GM12801 (cell line): ENCODE data around the gene POP5.

ENCODE experiments used
- TF ChIP-seq, protein P1 (sequence below): IDR thresholded peaks from one replicate; pipeline ENCODE4 v1.5.1; 2011; ENCODE audit warnings: control low read depth; ENCODE audit not compliant: insufficient read length; ENCODE audit errors: extremely low read depth

The POP5 gene

DNA sequence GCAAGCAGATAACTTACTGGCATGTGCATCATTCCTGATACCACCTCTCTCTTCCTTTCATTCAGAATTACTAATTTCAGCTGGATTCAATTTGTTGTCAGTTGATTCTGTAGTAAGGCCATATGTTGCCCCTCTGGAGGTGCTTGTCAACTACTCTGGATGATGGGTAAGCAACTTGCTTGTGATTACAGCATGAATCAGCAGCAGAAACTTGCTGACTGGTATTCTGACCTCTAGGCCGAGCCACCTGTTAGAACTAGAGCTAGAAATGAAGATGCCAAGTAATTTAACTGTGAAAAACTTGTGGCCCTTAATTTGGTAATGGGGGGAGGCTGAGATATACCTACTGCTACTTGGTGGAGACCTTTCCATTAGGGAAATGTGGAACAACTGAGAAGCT is 41.9 kb downstream of the POP5 start:
- TF ChIP-seq, protein P1, sequence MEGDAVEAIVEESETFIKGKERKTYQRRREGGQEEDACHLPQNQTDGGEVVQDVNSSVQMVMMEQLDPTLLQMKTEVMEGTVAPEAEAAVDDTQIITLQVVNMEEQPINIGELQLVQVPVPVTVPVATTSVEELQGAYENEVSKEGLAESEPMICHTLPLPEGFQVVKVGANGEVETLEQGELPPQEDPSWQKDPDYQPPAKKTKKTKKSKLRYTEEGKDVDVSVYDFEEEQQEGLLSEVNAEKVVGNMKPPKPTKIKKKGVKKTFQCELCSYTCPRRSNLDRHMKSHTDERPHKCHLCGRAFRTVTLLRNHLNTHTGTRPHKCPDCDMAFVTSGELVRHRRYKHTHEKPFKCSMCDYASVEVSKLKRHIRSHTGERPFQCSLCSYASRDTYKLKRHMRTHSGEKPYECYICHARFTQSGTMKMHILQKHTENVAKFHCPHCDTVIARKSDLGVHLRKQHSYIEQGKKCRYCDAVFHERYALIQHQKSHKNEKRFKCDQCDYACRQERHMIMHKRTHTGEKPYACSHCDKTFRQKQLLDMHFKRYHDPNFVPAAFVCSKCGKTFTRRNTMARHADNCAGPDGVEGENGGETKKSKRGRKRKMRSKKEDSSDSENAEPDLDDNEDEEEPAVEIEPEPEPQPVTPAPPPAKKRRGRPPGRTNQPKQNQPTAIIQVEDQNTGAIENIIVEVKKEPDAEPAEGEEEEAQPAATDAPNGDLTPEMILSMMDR = no peak

DNA sequence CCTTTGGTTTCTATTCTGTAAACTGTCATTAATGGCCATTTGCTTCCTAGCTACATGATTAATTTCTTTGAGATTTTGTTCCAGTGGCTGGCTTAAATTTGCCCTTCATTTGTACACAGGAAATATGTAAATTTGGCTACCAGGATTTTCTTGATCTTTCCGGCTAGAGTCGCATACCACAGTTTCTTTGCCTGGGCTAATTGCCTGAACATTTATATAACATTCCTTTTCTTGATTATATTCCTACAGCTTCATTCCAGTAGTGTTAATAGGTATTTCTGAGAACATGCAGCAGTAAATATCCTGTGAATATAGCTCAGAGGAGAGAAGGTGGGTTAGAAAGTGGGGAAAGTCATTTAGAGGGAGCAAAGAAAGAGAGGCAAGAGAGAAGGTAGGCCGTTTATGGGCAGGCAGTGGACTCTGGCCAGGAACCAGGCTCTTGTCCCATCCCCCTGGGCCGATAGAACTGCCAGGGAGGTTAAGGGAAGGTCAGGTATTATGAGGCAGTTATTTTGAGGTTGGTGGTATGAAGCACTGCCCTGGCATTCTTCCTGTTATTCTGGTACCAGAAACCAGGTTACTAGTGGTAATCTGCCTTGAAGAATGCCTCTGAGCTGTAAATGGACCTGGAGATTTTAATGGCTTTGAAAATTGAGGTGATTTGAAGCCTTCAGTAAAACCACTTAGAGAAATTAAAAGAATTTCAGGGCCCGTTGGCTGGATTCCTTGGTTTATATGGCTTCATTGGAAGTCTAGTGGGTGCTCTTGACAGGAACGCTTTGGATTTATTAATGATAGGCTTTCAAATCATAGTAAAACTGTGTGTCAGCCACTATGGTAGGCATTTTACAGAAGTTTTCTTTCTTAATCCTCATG is 42.7 kb downstream of the POP5 start:
- TF ChIP-seq, protein P1 = no peak

DNA sequence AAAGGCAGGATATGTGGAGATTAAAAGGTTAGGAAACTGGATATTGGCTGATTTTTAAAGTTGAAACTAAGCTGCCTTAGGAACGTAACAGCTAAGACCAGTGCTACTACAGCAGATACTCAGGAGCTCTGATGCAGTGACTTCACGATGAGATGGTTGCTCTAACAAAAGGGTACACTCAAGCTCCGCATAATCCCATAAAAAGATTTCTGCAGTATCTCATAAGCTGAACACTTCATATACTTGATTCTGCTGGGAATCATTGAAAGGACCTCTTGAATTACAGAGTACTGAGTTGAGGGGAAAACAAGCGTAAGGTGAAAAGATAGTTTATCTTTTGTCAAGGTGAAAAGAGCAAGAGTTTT is 43.4 kb downstream of the POP5 start:
- TF ChIP-seq, protein P1 = no peak

DNA sequence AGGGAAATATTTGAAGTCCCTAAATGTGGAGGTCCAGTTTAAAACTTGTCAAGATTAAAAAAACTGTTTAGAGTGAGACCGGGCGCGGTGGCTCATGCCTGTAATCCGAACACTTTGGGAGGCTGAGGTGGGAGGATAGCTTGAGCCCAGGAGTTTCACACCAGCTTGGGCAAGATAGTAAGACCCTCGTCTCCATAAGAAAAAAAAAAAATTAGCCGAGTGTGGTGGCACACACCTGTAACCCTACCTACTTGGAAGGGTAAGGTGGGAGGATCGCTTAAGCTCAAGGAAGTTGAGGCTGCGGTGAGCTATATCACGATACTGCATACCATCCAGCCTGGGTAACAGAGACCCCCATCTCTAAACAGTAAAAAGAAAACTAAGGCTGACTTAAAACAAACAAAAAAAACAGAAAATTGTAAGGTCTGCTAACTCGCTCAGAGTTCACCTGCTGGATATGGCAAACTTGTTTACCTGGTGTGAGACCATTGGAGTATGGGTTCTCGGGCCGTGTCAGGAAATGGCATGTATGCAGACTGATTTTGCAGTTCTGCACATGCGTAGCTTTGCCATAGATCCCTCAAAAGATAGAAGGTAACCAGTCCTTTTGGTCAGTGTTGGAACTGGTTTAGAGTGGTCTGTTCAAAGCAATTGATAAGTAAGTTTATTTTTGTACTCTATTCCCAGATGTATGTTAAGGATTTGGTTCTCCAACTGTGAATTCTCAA is 45.0 kb downstream of the POP5 start:
- TF ChIP-seq, protein P1 = no peak

DNA sequence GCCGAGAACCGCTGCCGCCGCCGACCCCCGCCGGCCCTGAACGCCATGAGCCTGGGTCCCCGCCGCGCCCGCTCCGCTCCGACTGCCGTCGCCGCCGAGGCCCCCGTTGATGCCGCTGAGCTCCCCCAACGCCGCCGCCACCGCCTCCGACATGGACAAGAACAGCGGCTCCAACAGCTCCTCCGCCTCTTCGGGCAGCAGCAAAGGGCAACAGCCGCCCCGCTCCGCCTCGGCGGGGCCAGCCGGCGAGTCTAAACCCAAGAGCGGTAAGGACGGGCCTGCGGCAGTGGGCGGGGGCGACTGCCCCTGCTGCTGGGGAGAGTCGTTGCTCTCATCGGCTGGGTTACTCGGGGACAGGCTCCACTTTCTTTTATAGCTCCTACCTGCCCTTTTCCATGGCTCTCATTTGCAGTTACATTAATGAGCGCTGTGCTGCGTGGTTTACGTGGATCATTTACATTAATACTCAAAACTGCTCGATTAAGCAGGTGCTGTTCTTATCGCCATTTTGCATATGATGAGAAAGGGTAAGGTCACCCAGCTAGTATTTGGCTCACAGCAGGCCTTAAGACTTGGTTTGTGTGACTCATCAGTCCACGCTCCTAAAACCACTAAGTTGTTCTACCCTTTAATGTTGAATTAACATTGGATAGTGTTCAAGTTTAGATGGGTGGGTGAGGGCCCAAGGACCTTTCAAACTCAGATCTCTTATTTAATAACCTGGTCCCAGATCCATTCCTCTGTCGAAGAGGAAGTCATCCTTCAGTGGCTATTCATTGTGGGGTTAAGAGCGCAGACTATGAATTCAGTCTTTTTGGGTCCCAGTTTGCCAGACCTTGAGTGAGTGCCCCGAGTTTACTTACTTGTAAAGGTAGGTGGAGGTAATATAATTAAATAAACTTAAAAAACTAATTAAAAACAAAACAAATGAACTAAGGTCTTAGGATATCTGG is 46.2 kb downstream of the POP5 start:
- TF ChIP-seq, protein P1 = no peak

DNA sequence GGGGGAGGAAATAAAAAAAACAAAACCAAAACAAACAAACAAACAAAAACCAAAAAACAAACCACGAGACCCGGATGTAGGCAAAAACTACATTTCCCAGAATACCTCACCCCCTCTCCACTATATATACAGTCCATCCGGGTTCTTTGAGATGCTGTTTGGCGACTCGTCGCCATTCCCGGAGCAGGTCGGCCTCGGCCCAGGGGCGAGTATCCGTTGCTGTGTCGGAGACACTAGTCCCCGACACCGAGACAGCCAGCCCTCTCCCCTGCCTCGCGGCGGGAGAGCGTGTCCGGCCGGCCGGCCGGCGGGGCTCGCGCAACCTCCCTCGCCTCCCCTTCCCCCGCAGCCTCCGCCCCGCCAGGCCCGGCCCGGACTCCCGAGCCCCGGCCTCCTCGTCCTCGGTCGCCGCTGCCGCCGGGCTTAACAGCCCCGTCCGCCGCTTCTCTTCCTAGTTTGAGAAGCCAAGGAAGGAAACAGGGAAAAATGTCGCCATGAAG is 46.9 kb downstream of the POP5 start, which contains the start of gene RNF10:
RNF10 (plus strand) TSS at position 154 of the 500 bp plus-strand sequence. CDS start 456 bp downstream, outside the sequence.
- TF ChIP-seq, protein P1 = no peak

DNA sequence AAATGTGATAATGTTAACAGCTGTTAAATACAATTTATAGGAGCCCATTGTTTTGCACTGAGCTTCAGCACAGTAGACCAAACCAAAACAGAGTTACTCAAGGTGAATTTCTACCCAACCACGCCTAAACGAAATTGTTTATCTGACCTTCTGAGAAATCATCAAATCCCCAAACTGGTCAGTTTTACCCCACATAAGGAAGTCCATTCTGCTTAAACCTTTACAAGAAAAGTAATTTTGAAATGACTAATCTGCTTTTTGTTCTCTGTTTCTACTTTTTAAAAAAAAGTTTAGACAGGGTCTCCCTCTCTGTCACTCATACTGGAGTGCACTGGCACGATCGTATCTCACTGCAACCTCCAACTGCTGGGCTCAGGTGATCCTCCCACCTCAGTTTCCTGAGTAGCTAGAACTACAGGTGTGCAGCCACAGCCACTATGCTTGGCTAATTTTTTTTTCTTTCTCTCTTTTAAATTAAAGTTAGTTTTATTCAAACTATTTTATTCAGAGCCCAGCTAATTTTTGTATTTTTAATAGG is 48.4 kb downstream of the POP5 start:
- TF ChIP-seq, protein P1 = no peak
